Left ventricle myocardium inferior (tissue), 1 donor: ENCODE results near the gene LMNTD2. TPM values are rescaled to one million over a fixed set of nuclear protein-coding genes. Genes with fewer than 3 reads are reported as not detected.

Source experiments
- DNase-seq: peaks from one replicate; pipeline ENCODE4 v3.0.0-alpha.2; 2020
- H3K27ac ChIP-seq: fragments of 200-600 bp; replicated peaks from 2 replicates; pipeline ENCODE4 v1.8.0; 2021
- H3K27me3 ChIP-seq: fragments of 200-600 bp; 2 replicates; pipeline ENCODE4 v1.8.0; 2021; ENCODE audit warnings: low read depth
- H3K36me3 ChIP-seq: fragments of 200-600 bp; 2 replicates; pipeline ENCODE4 v1.8.0; 2021
- H3K4me1 ChIP-seq: fragments of 200-600 bp; 2 replicates; pipeline ENCODE4 v1.8.0; 2021
- H3K4me3 ChIP-seq: fragments of 200-600 bp; 2 replicates; pipeline ENCODE4 v1.8.0; 2021; ENCODE audit warnings: mild to moderate bottlenecking, moderate library complexity
- H3K9me3 ChIP-seq: fragments of 200-600 bp; replicated peaks from 2 replicates; pipeline ENCODE4 v1.8.0; 2021
- CTCF ChIP-seq: fragments of 200-600 bp; IDR thresholded peaks from 2 replicates; pipeline ENCODE4 v1.8.0; 2021; ENCODE audit warnings: antibody characterized with exemption, mild to moderate bottlenecking, borderline replicate concordance
- intact Hi-C: fragments of 100-400 bp; cut with micrococcal nuclease; formaldehyde crosslinking; loops from one replicate; pipeline ENCODE4 v1.11.0; 2022
- total RNA-seq: library from RNA; stranded (reverse); fragmentation: NEBNext Ultra II Directional; extraction: Animal tissue kit (Norgen Biotek cat#: 25700); gene quantifications from one replicate; pipeline ENCODE4 v1.2.1, GENCODE V29; 2021
- donor health status: DM: no; HTN: yes; CAD: no; lungs with severe emphysema.

The LMNTD2 gene
- total RNA-seq, 1 donor from 2014 or later: 0.52 TPM

- TF ChIP-seq CTCF: no peak
- DNase-seq: no peak
- H3K36me3 ChIP-seq: no peaks in the 10 kb centered on the region
Measured at GRCh38 chr11:563066-563811, 2.7 kb upstream of the LMNTD2 start.

GRCh38 chr11:562046-562645, 1.6 kb upstream of the LMNTD2 start:
- Histone ChIP-seq H3K4me3 (peak overlapping the region; percentile 91), H3K27me3 (peaks cover 32% of the 10 kb centered on the region), H3K4me1 (peaks cover 26% of the 10 kb centered on the region), H3K9me3 (no peaks in the 10 kb centered on the region), H3K27ac (no peak overlapping the region), H3K36me3 (no peaks in the 10 kb centered on the region)
- TF ChIP-seq CTCF: no peak
- no peak for DNase-seq
- intact Hi-C loops: no loop called here

More at GRCh38 chr11:563066-563811, 2.7 kb upstream of the LMNTD2 start:
- Histone ChIP-seq H3K9me3 (no peaks in the 10 kb centered on the region), H3K4me3 (no peak overlapping the region), H3K27ac (no peak overlapping the region), H3K4me1 (peaks cover 36% of the 10 kb centered on the region), H3K27me3 (peaks cover 21% of the 10 kb centered on the region)
- intact Hi-C loops: no loop called here

- Histone ChIP-seq H3K9me3 (no peaks in the 10 kb centered on the region), H3K27me3 (peaks cover 40% of the 10 kb centered on the region), H3K27ac (peak overlapping the region; percentile 59), H3K36me3 (no peaks in the 10 kb centered on the region), H3K4me1 (peaks cover 20% of the 10 kb centered on the region), H3K4me3 (peak overlapping the region; percentile 91)
- TF ChIP-seq CTCF: no peak
- intact Hi-C loops: no loop called here
- no peak for DNase-seq
Measured at GRCh38 chr11:561148-562003, 838 bp upstream of the LMNTD2 start.

GRCh38 chr11:559712-560304, 730 bp downstream of the LMNTD2 start:
- H3K4me3 ChIP-seq: peak overlapping the region; percentile 91
- intact Hi-C loops: no loop called here
- no peaks in the 10 kb centered on the region for H3K36me3 ChIP-seq
- no peak for TF ChIP-seq CTCF
- H3K27me3 ChIP-seq: peaks cover 56% of the 10 kb centered on the region
- H3K27ac ChIP-seq: peak overlapping the region; percentile 64
- no peak for DNase-seq
- no peaks in the 10 kb centered on the region for H3K9me3 ChIP-seq
- H3K4me1 ChIP-seq: peaks cover 31% of the 10 kb centered on the region

GRCh38 chr11:559020-559620, 1.4 kb downstream of the LMNTD2 start:
- H3K9me3 ChIP-seq: no peaks in the 10 kb centered on the region
- H3K27me3 ChIP-seq: peaks cover 62% of the 10 kb centered on the region
- H3K4me3 ChIP-seq: no peak overlapping the region
- H3K36me3 ChIP-seq: no peaks in the 10 kb centered on the region
- TF ChIP-seq CTCF: no peak
- DNase-seq: no peak
- intact Hi-C loops: no loop called here
- H3K4me1 ChIP-seq: peaks cover 36% of the 10 kb centered on the region
- H3K27ac ChIP-seq: no peak overlapping the region
